HG03196 (cell line): Measurements from ENCODE around the gene LMO1.
A peak's percentile ranks its signal among the peaks of the same experiment; 100 is the strongest.

ENCODE experiments used
- ATAC-seq: cut with Tn5 transposase; IDR thresholded peaks from one replicate; pipeline ENCODE4 v1.9.1; 2021; ENCODE audit not compliant: unreplicated experiment

LMO1 gene

GRCh38 chr11:8207080-8208000 is 56.3 kb downstream of the LMO1 start:
- ATAC-seq, result no peak

GRCh38 chr11:8206251-8207079 is 57.2 kb downstream of the LMO1 start:
- no peak for ATAC-seq

GRCh38 chr11:8205566-8205965 is 58.1 kb downstream of the LMO1 start:
- no peak for ATAC-seq

- no peak for ATAC-seq
Observed at GRCh38 chr11:8204596-8204995, 59.1 kb downstream of the LMO1 start.

- ATAC-seq, result no peak
Observed at GRCh38 chr11:8204025-8204424, 59.7 kb downstream of the LMO1 start.

GRCh38 chr11:8203414-8203715 is 60.3 kb downstream of the LMO1 start:
- ATAC-seq, result no peak

GRCh38 chr11:8202516-8203413 is 60.9 kb downstream of the LMO1 start:
- ATAC-seq, result no peak

GRCh38 chr11:8201644-8202365 is 61.9 kb downstream of the LMO1 start:
- peak; percentile 53 for ATAC-seq

GRCh38 chr11:8199676-8200075 is 64.0 kb downstream of the LMO1 start:
- no peak for ATAC-seq

GRCh38 chr11:8196749-8197148 is 66.9 kb downstream of the LMO1 start:
- no peak for ATAC-seq

- ATAC-seq, result no peak
Observed at GRCh38 chr11:8194956-8195355, 68.7 kb downstream of the LMO1 start.

GRCh38 chr11:8192896-8193209 is 70.8 kb downstream of the LMO1 start:
- no peak for ATAC-seq

- ATAC-seq, result peak; percentile 59
Observed at GRCh38 chr11:8192016-8192895, 71.4 kb downstream of the LMO1 start.

GRCh38 chr11:8190431-8190830 is 73.2 kb downstream of the LMO1 start:
- no peak for ATAC-seq

- no peak for ATAC-seq
Observed at GRCh38 chr11:8186429-8186828, 77.2 kb downstream of the LMO1 start.

- ATAC-seq, result no peak
Observed at GRCh38 chr11:8183111-8183510, 80.6 kb downstream of the LMO1 start.

- no peak for ATAC-seq
Observed at GRCh38 chr11:8180469-8180868, 83.2 kb downstream of the LMO1 start.

GRCh38 chr11:8178297-8178696 is 85.4 kb downstream of the LMO1 start:
- no peak for ATAC-seq

GRCh38 chr11:8177136-8177535 is 86.5 kb downstream of the LMO1 start:
- no peak for ATAC-seq
